Activated T-cell treated with anti-CD3 and anti-CD28 coated beads for 48 hours (primary cell): ENCODE measurements around the gene ITGA5.

ENCODE experiments used
- DNase-seq: peaks from one replicate; pipeline ENCODE4 v3.0.0-alpha.2; 2020; ENCODE audit warnings: low read depth

The ITGA5 gene

DNA sequence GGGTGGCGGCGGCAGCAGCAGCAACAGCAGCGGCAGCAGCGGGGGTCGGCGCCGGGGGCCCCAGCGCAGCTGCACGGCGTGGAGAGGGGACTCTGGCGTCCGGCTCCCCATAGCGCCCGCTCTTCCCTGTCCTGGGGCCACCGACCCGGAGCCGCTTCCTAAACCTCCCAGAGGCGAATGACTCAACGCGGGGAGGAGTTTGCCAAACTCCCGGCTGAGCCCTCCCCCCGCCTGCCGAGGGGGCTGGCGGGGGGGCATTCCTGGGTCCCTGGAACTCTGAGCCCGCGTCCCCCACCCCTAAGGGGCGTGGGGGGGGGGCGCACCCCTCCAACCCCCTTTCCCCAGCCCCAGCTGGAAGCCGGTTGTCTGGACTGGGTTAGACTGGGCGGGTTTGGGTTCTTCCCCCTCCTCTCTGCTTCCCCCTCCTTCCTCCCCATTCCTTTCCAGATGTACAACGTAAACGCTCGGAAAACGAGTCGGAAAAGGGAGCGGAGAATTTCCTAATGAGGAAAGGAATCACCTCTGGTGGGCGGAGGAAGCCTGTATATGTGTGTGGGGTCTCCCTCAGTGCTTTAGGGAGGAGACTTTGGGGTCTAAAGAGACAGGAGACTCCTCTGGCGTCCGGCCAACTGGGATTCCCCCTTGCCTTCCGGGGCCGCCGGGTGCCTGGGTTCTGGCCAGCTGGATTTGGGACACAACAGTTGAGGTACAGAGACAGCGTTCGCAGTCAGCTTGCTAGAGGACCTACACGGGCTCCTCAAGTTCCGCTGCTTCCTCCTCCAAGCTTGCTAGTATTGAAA is at the start of gene ITGA5:
TSS of gene ITGA5 (minus strand) at position 179 of the 800 bp plus-strand sequence. CDS start at position 111, 68 bp downstream.
- DNase-seq: no peak

- DNase-seq: no peak
These were observed 46.9 kb upstream of the ITGA5 start for GRCh38 chr12:54465857-54466523.

- no peak for DNase-seq
These were observed 44.4 kb upstream of the ITGA5 start for GRCh38 chr12:54463484-54463883.

GRCh38 chr12:54463034-54463433 is 44.0 kb upstream of the ITGA5 start:
- DNase-seq: no peak

GRCh38 chr12:54460317-54460923 is 41.4 kb upstream of the ITGA5 start:
- DNase-seq: no peak

GRCh38 chr12:54459355-54459754 is 40.3 kb upstream of the ITGA5 start:
- DNase-seq: no peak

DNA sequence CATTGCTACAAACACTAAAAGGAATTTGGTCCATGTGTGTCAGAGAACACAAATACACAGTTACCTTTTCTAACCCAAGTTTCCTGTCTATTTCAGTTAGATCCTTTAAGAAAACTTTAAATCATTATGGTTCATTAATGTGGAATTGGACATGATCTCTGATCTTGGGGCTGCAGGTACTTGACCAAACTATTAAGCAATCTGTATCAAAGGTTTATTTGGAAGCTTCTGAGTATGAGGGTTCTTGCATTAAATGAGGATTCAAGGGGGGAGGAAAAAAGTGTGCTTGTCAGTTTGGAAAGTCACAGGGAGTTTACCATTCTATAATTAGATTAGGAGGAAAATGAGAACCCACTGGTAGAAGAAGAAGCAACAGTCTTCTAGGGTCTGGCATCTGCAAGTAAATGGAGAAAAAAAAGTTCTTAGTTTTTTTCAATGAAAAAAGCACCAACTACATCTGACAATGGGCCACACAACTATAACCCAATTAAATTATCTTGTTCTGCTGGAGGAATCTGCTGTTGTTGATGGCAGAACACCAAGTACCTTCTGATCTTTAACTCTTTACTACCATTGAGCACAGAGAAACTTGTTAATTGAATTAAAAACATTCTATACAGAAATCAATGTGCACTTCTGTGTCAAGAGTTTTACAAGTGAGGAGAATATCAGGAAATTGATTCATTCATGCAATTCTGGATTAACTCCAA is 36.8 kb upstream of the ITGA5 start:
- no peak for DNase-seq

DNA sequence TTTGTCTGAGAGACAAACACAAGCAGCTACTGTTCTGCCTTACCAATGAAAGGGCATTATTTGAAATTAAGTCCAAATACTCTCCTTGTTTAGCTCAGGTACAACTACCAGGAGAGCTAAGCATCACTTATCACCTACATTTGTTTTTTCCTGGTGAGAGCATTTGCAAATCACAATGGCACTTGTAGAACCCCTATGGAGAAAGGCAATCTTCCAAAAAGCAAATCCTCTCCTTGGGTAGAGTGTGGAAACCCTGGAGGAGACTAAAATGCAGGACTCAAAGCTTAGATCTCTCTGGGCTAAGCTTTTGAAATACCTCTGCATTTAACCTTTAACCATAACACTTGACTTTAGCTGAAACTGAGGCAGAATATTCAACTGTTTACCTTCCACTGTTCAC is 33.6 kb upstream of the ITGA5 start:
- DNase-seq: no peak

DNA sequence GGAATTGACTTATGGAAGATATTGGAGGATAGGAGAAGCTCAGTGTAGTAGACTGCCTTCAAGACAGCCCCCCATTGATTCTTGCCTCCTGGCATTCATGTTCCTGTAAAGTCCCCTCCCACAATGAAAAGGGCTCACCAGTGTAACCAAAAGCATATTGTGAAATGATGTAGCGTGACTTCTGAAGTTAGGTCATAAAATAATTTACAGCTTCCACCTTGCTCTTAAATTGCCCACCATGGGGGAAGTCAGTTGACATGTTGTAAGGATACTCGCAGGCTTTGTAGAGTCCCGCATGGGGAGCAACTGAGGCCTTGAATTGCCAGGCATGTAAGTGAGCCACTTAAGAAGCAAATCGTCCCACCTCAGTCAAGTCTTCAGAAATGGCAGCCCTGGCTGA is 29.3 kb upstream of the ITGA5 start:
- no peak for DNase-seq

DNA sequence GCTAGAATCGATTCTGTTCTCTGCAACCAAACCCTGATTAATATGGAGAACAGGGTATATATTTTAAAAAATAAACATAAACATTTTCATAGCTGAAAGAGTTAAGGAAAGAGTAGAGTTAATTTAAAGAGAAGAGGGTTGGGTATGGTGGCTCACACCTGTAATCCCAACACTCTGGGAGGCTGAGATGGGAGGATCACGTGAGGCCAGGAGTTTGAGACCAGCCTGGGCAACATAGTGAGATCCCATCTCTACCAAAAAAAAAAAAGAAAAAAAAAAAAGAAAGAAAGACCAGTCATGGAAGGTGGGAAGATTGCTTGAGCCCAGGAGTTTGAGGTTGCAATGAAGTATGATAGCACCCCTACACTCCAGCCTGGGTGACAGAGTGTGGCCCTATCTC is 28.9 kb upstream of the ITGA5 start:
- DNase-seq: no peak

DNA sequence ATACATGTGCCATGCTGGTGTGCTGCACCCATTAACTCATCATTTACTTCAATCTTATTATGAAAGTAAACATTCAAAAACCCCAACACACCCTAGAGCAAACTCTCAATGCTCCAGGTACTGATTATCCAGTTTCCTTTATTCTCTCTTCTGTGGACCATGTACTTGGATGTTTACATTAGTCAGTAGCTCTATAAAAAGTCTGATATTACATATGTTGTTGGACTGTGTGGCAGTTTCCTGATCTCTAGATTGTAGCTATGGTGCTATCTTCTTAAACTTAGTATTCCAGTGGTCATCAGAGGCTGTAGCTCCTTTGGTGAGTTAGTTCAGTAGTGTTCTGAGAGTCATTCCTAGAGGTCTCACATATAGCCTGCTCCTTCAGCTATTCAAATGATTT is 25.1 kb upstream of the ITGA5 start:
- no peak for DNase-seq

DNA sequence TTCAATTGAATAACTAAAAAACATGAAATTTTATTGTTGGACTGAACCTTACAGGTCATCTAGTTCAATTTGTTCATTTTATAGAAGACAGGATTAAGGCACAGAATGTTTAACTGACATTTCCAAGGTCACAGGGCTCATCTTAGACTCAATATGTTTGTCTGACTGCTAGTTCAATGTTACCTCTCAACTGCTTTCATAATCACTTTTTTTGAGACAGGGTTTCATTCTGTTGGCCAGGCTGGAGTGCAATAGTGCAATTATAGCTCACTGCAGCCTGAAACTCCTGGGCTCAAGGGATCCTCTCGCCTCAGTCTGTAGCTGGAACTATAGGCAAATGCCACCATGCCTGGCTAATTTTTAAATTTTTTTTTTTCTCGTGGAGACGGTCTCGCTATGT is 24.4 kb upstream of the ITGA5 start:
- DNase-seq: no peak

GRCh38 chr12:54442961-54443360 is 23.9 kb upstream of the ITGA5 start:
- no peak for DNase-seq

DNA sequence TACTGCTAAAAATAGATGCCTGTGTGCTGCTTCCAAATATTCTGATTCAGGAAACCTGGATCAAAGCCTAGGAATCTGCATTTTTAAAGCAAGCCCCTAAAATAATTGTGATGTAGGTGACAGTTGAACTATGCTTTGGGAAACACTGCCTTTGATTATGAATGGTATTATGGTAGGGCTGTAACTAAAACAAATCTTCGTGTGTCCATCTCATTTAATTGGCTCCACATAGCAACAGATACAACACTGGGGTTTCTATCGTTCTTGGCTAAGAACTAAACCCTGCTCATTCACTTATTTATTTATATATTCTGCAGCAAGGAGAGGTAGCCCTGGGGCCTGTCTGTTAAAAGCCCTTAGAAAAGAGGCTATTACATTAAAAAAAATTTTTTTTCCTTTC is 23.0 kb upstream of the ITGA5 start:
- no peak for DNase-seq

DNA sequence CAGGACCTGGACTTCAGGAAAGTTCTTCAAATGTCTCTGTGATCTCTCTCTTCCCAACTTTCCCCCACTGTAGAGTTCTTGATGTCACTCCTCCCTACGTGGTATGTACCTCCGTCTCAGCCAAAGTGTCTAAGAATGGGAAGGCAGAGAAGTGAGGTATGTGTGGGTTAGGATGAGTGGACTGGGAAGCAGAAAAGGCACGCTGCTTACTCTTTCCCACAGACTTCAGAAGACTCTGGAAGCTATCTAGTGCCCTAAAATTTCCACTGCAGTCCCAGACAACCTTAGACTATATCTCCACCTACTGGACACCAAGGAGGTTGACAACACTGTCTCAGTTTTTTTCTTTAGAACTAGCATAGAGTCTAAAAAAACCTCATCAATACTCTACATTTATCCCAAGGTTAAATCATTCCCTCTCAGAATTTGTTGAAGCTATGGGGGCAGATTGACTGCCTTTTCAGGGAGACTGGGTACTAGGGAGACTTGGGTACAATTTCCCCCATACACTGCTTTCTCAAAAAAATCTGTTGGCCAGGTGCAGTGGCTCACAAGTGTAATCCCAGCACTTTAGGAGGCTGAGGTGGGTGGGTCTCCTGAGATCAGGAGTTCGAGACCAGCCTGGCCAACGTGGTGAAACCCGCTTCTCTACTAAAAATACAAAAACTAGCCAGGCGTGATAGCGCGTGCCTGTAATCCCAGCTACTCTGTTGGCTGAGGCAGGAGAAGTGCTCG is 20.6 kb upstream of the ITGA5 start:
- no peak for DNase-seq

DNA sequence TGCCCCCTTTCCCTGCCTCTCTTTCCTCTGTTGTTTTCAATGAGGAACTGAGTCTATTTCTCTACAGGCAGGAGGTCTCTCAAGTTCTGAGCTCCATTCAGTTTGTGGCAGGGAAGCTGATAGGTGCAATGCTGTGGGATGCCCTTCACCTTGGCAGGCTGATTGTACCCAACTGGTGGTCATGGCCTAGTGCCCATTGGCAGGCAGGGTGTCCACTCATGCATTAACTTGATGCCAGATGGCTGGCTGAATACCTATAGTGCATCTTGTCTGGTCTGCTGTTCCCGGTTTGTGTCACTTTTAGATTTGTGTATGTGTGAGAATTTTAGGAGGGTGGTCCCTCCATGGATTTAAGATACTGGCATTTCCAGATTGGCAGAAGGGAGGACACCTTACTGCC is 20.0 kb upstream of the ITGA5 start:
- DNase-seq: no peak

- no peak for DNase-seq
These were observed 19.5 kb upstream of the ITGA5 start for GRCh38 chr12:54438517-54438916.

GRCh38 chr12:54437697-54438096 is 18.6 kb upstream of the ITGA5 start:
- no peak for DNase-seq

DNA sequence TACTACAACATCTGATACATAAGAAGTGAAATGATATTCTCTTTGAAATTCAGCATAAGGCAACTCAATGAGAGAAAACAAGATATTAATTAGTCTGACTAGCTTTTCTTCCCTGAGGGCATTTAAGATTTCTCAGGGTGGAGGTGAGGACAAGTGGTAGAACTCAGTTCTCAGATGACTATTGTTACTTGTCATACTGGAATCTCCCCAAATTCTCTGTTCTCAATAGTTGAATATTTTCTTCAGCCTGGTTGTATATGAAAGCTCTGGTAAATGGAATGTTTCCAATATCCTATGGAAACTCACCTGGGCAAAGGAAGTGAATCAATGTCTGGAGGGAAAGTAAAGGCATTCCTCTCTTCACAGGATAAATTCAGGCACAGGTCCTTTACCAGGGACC is 18.2 kb upstream of the ITGA5 start:
- DNase-seq: no peak

DNA sequence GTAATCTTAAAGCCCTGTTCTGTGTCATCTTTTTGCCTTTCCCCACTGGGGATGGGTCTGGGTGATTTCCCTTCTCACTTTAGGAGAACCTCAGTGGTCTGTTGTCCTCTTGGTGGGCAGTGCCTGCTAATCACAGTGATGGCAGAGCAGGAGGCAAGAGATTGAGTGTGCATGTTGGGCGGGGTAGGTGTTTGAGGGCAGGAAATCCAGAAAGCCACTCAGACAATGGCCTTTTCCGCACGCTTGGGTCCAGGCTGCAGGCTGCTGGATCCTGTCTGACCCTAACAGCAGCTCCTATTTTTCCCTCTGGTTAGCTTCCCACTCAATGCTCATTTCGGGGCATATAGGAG is 13.7 kb upstream of the ITGA5 start:
- no peak for DNase-seq

DNA sequence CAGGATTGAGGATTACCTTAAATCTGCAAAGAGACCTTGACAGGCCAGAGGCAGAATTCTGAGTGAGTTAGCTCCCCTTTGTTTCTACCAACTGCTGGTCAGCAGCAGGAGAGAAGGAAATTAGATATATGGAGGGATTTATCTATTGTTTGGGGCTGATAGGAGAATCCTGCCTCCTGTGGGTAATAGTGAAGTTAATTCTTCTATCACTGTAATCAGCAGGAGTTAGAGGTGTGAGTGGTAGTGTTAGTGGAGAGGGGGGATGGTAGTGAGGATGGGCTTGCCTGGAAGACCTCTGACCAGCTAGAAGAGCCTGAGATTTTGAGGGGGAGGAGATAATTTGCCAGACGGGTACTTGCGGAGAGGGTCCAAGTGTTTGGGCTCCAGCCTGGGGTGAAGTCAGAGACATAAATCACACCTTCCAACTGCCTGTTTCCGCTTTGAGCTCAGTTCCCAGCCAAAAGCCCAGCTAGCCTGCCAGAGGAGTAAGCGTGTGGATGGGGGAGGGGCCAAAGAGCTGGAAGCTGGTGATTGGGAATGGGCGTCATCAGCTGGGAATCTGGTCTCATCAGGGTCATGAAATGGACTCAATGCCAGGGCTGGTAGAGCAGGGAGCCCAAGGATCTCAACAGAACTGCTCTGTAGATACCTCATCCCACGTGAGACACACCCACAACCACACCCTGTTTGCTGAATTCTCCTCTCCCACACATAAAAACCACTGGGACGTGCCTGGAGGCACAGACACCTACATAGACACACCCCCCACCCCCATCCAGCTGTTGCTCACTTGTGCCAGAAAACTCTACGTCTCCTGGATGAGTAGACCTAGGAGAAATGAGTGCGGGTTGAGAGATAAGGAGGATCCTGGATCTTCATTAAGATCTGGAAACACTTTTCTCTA is 13.1 kb upstream of the ITGA5 start:
- no peak for DNase-seq
